SJSA1 (cell line): ENCODE data around the gene HS3ST2. TPM values are rescaled to one million over a fixed set of nuclear protein-coding genes. Genes with fewer than 3 reads are reported as not detected.
"Not testable (repeated sequence)": the region's sequence is repeated elsewhere in the genome, so short reads cannot be mapped to it uniquely, and the experiment has no call there.

ENCODE experiments used
- DNase-seq, 2 experiments: peaks; one replicate each; pipeline ENCODE4 v3.0.0-alpha.2; 2015 to 2020; ENCODE audit warnings: low spot score in 2 of 2, low read depth in 1 of 2
- H3K27ac ChIP-seq: fragments of 250-450 bp; sonication (Bioruptor Pico); 2 replicates; pipeline ENCODE4 v1.5.1; 2020; ENCODE audit warnings: mild to moderate bottlenecking, moderate library complexity
- H3K27me3 ChIP-seq: fragments of 250-450 bp; sonication (Bioruptor Pico); replicated peaks from 2 replicates; pipeline ENCODE4 v1.5.1; 2020; ENCODE audit warnings: mild to moderate bottlenecking, moderate library complexity
- H3K36me3 ChIP-seq: fragments of 250-450 bp; sonication (Bioruptor Pico); 2 replicates; pipeline ENCODE4 v1.5.1; 2020; ENCODE audit warnings: mild to moderate bottlenecking
- H3K4me1 ChIP-seq: fragments of 250-450 bp; sonication (Bioruptor Pico); replicated peaks from 2 replicates; pipeline ENCODE4 v1.6.1; 2021; ENCODE audit warnings: mild to moderate bottlenecking
- H3K4me3 ChIP-seq: fragments of 250-450 bp; sonication (Bioruptor Pico); 2 replicates; pipeline ENCODE4 v1.5.1; 2020; ENCODE audit warnings: mild to moderate bottlenecking
- H3K9me3 ChIP-seq: fragments of 250-450 bp; sonication (Bioruptor Pico); replicated peaks from 2 replicates; pipeline ENCODE4 v1.5.1; 2020; ENCODE audit warnings: mild to moderate bottlenecking
- total RNA-seq: library from RNA; depleted of rRNA; stranded (reverse); fragments of >200 nt; shearing (Covaris generic); gene quantifications from 2 replicates; pipeline ENCODE4 v1.2.3, GENCODE V29; 2014

HS3ST2 gene
- total RNA-seq, 1 experiment from 2014 or later: not detected

DNA sequence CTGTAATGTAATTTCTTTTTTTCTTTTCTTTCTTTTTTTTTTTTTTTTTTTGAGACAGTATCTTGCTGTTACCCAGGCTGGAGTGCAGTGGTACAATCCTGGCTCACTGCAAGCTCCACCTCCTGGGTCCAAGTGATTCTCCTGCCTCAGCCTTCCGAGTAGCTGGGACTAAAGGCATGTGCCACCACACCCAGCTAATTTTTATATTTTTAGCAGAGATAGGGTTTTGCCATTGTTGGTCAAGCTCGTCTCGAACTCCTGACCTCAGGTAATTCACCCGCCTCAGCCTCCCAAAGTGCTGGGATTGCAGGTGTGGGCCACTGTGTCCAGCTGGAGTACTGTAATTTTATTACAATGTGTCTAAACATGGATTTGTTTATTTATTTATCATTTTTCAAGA, 28.1 kb downstream of the HS3ST2 start:
- H3K36me3 ChIP-seq, H3K9me3 ChIP-seq, H3K27ac ChIP-seq, H3K27me3 ChIP-seq, DNase-seq, H3K4me1 ChIP-seq, H3K4me3 ChIP-seq: not testable (repeated sequence)

DNA sequence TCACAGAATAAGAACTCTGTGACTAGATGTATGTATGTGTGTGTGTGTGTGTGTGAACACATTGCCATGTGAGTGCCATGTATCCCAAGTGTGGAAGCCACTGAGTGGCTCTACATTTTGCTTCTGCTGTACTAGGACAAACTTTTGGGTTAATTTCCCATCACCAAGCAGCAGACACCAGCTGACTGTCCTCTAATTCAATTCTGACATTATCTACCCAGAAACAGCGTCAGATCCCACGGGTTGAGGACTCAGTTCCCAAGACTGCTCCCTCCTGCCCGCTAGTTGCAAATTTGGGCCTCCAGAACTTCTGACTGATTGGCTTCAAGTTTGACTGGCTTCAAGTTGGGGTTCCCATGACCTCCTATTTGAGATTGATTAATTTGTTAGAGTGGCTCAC, 29.2 kb downstream of the HS3ST2 start:
- no peaks in the 10 kb centered on the region for H3K9me3 ChIP-seq
- no peaks in the 10 kb centered on the region for H3K36me3 ChIP-seq
- no peak overlapping the region for H3K4me3 ChIP-seq
- H3K4me1 ChIP-seq: no peaks in the 10 kb centered on the region
- no peak overlapping the region for H3K27ac ChIP-seq
- DNase-seq: no peak
- H3K27me3 ChIP-seq: peaks cover 3% of the 10 kb centered on the region; the same call in 1 of the 2 replicates

GRCh38 chr16:22843856-22844255, 29.9 kb downstream of the HS3ST2 start:
- Histone ChIP-seq H3K27ac (no peak overlapping the region), H3K4me1 (no peaks in the 10 kb centered on the region), H3K36me3 (no peaks in the 10 kb centered on the region), H3K27me3 (peaks cover 3% of the 10 kb centered on the region), H3K9me3 (no peaks in the 10 kb centered on the region), H3K4me3 (no peak overlapping the region)
- DNase-seq: no peak

DNA sequence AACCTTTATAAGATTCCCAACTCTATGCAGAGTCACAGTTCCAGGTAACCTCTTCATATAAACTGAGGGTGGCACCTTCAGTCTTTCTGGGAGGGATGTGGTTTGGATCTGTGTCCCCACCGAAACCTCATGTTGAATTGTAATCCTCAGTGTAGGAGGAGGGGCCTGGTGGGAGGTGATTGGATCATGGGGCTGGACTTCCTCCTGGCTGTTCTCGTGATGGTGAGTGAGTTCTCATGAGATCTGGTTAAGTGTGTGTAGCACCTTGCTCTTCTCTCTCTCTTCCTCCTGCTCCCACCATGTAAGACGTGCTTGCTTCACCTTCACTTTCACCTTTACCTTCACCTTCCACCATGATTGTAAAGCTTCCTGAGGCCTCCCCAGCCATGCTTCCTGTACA, 30.5 kb downstream of the HS3ST2 start:
- no peak overlapping the region for H3K27ac ChIP-seq
- H3K27me3 ChIP-seq: no peaks in the 10 kb centered on the region; the same call in none of the 2 replicates
- no peaks in the 10 kb centered on the region for H3K9me3 ChIP-seq
- no peak for DNase-seq
- H3K36me3 ChIP-seq: no peaks in the 10 kb centered on the region
- no peak overlapping the region for H3K4me3 ChIP-seq
- no peaks in the 10 kb centered on the region for H3K4me1 ChIP-seq

GRCh38 chr16:22847100-22847499, 33.1 kb downstream of the HS3ST2 start:
- Histone ChIP-seq H3K27me3 (no peaks in the 10 kb centered on the region; the same call in none of the 2 replicates), H3K9me3 (no peaks in the 10 kb centered on the region), H3K27ac (no peak overlapping the region), H3K4me1 (no peaks in the 10 kb centered on the region), H3K4me3 (no peak overlapping the region), H3K36me3 (no peaks in the 10 kb centered on the region)
- DNase-seq: no peak

DNA sequence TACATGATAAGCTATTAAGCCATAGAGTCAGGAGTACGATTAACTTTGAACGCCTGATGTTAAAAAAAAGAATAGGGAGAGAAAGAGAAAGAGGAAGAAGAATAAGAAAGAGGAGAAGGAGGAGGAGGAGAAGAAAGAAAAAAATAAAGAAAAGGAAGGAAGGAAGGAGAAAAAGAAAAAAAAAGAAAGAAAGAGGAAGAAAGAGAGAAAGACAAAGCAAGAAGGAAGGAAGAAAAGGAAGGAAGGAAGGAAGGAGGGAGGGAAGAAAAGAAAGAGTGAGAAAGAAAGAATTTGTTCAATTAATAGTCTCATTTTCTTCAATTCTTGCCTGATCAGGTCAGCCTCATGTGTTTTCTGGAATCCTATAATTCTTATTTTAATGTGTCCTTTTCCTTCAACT, 33.7 kb downstream of the HS3ST2 start:
- DNase-seq: no peak
- Histone ChIP-seq H3K4me3 (no peak overlapping the region), H3K27ac (no peak overlapping the region), H3K27me3 (no peaks in the 10 kb centered on the region; the same call in none of the 2 replicates), H3K4me1 (no peaks in the 10 kb centered on the region), H3K9me3 (no peaks in the 10 kb centered on the region), H3K36me3 (no peaks in the 10 kb centered on the region)

GRCh38 chr16:22848451-22848850, 34.5 kb downstream of the HS3ST2 start:
- no peak overlapping the region for H3K27ac ChIP-seq
- DNase-seq: no peak
- H3K36me3 ChIP-seq: no peaks in the 10 kb centered on the region
- H3K4me1 ChIP-seq: no peaks in the 10 kb centered on the region
- no peaks in the 10 kb centered on the region; the same call in none of the 2 replicates for H3K27me3 ChIP-seq
- H3K4me3 ChIP-seq: no peak overlapping the region
- H3K9me3 ChIP-seq: no peaks in the 10 kb centered on the region

DNA sequence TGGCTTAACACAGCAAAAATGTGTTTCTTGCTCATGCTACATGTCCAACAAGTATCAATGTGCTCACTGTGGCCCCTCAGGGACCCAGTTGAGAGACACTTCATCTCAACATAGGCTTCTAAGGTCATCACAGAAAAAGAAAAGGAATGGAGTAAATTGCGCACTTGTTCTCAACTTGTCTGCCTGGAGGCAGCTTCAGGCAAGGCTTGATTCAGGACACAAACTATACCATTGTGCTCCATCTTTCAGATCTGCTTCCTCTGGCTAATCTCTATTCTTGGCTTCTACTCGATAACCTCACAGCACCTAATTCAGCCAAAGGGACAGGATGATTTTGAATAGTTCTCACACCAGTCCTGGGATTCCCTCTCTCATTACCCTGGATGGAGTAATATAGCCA, 35.6 kb downstream of the HS3ST2 start:
- no peak for DNase-seq
- Histone ChIP-seq H3K9me3 (no peaks in the 10 kb centered on the region), H3K36me3 (no peaks in the 10 kb centered on the region), H3K27me3 (no peaks in the 10 kb centered on the region; the same call in none of the 2 replicates), H3K27ac (no peak overlapping the region), H3K4me3 (no peak overlapping the region), H3K4me1 (no peaks in the 10 kb centered on the region)

GRCh38 chr16:22855231-22855630, 41.3 kb downstream of the HS3ST2 start:
- DNase-seq: no peak
- no peak overlapping the region for H3K4me3 ChIP-seq
- H3K4me1 ChIP-seq: no peaks in the 10 kb centered on the region
- no peaks in the 10 kb centered on the region for H3K36me3 ChIP-seq
- no peaks in the 10 kb centered on the region for H3K9me3 ChIP-seq
- H3K27me3 ChIP-seq: peaks cover 2% of the 10 kb centered on the region; the same call in 1 of the 2 replicates
- no peak overlapping the region for H3K27ac ChIP-seq

GRCh38 chr16:22857296-22858025, 43.5 kb downstream of the HS3ST2 start:
- Histone ChIP-seq H3K4me3 (no peak overlapping the region), H3K36me3 (no peaks in the 10 kb centered on the region), H3K27ac (no peak overlapping the region), H3K9me3 (no peaks in the 10 kb centered on the region), H3K27me3 (0 out of 2 replicates have a peak, but pooled peaks cover 2% of the 10 kb centered on the region), H3K4me1 (no peaks in the 10 kb centered on the region)
- no peak for DNase-seq

DNA sequence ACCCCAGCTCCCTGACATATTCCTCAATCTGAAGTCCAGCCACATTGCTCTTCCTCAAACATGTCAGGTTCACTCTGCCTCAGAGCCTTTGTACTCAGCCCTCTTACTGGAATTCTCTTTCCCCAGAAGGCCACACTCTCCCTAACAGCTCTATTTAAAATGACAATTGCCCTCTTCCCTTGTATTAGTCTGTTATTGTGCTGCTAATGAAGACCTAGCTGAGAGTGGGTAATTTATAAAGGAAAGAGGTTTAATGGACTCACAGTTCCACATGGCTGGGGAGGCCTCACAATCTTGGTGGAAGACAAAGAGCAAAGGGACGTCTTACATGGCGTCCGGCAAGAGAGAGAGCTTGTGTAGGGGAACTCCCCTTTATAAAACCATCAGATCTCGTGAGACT, 46.0 kb downstream of the HS3ST2 start:
- H3K27me3 ChIP-seq: 0 out of 2 replicates have a peak, but pooled peaks cover 2% of the 10 kb centered on the region
- H3K36me3 ChIP-seq: no peaks in the 10 kb centered on the region
- H3K9me3 ChIP-seq: no peaks in the 10 kb centered on the region
- no peak for DNase-seq
- H3K27ac ChIP-seq: no peak overlapping the region
- H3K4me3 ChIP-seq: no peak overlapping the region
- H3K4me1 ChIP-seq: no peaks in the 10 kb centered on the region

DNA sequence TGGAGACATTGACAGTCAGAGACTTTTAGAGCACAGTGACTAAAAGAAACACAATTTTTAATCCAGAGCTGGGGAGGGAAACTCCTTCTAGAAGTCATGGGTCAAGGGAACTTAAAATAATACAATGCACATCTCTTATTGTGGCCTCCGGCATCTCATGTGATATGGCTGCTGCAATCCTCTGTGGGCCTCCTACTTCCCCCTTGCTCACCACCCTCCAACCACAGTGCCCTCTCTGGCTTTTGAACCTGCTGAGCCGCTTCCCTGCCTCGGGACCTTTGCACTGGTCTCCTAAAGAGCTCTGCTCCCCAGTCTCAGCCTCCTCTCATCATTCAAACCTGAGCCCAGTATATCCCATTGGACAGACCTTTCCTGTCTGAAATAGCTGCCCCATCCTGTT, 47.6 kb downstream of the HS3ST2 start:
- Histone ChIP-seq H3K4me1 (no peaks in the 10 kb centered on the region), H3K9me3 (no peaks in the 10 kb centered on the region), H3K27ac (no peak overlapping the region), H3K36me3 (no peaks in the 10 kb centered on the region), H3K4me3 (no peak overlapping the region), H3K27me3 (0 out of 2 replicates have a peak, but pooled peaks cover 2% of the 10 kb centered on the region)
- no peak for DNase-seq

DNA sequence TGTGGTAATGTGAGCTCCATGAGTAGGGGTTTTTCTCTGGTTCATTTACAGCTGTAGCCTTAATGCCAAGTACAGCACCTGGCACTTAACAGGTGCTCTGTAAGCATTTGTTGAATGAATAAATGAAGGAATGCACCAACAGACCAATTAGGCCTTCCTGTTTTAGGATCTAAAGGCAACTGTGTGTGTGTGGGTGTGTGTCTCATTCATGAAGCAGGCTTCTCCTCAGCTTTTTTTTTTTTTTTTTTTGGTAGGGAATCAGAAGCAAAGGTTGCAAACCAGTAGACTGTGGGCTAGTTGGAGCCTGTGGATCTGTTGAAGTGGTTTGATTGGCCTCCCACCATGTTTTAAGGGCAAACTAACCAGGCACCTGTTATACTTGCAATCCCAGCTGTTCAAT, 48.1 kb downstream of the HS3ST2 start:
- Histone ChIP-seq H3K27me3 (0 out of 2 replicates have a peak, but pooled peaks cover 2% of the 10 kb centered on the region), H3K4me3 (no peak overlapping the region), H3K4me1 (no peaks in the 10 kb centered on the region), H3K27ac (no peak overlapping the region), H3K36me3 (no peaks in the 10 kb centered on the region), H3K9me3 (no peaks in the 10 kb centered on the region)
- DNase-seq: no peak

DNA sequence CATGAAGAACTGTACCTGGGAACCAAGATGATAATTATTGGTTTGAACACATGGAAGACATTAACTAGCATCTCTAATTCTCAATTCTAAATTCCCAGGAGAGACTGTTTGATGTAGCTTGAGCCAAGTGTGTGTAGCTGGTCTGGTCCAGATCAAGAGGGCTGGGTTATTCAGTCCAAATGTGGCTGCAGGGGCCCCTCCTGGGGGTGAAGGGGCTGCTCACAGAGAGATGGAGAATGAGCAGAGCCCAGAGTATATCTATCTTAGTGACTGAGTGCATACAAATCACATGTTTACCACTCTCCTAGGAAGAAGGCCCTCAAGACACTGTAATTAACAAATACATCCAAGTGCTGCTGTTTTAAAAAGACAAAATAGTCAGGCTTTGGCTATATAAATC, 50.4 kb downstream of the HS3ST2 start:
- no peak overlapping the region for H3K4me3 ChIP-seq
- no peak overlapping the region for H3K27ac ChIP-seq
- H3K4me1 ChIP-seq: no peaks in the 10 kb centered on the region
- no peaks in the 10 kb centered on the region for H3K27me3 ChIP-seq
- no peak for DNase-seq
- H3K36me3 ChIP-seq: no peaks in the 10 kb centered on the region
- H3K9me3 ChIP-seq: no peaks in the 10 kb centered on the region
